HepG2 (cell line): ENCODE results near the gene SLC25A20. TPM values are rescaled to one million over a fixed set of nuclear protein-coding genes. Genes with fewer than 3 reads are reported as not detected.
A peak's percentile ranks its signal among the peaks of the same experiment; 100 is the strongest.

Experiments used
- ATAC-seq: fragments of 200-7000 bp; cut with Tn5 transposase; 3 replicates; pipeline ENCODE4 v1.9.1; 2020; ENCODE audit warnings: mild to moderate bottlenecking, moderate library complexity
- BruUV-seq: library from RNA; stranded (reverse); fragments of 400-500 nt; replicated peaks from 2 replicates; lab custom pipeline; 2021; lab: Mats Ljungman, UMichigan
- CTCF ChIA-PET: fragments of 300-600 bp; formaldehyde crosslinking; extraction: SDS; loops from one replicate; lab custom pipeline; 2021; ENCODE audit warnings: low total read pairs, inconsistent platforms, low intra/inter-chr PET ratio; lab: Yijun Ruan, JAX
- POLR2A ChIA-PET: fragments of 350-600 bp; sonication (Branson Sonifier 250); formaldehyde crosslinking; loops from one replicate; lab custom pipeline; 2020; ENCODE audit warnings: antibody characterized with exemption, inconsistent platforms; lab: Yijun Ruan, JAX
- DNase-seq: peaks from one replicate; pipeline ENCODE4 v3.0.0-alpha.2; 2015; ENCODE audit warnings: low spot score
- FAIRE-seq: peaks from 3 replicates; lab custom pipeline; 2011; peaks lifted over from hg19 to GRCh38; lab: Jason Lieb, UNC
- H2AFZ ChIP-seq: one replicate; pipeline ENCODE4 v1.6.1; 2011; ENCODE audit warnings: low read length, inconsistent platforms
- H3K27ac ChIP-seq: fragments of 300-600 bp; 3 replicates; pipeline ENCODE4 v1.8.0; 2011; ENCODE audit warnings: mixed run types, mild to moderate bottlenecking, mixed read lengths, low read length, inconsistent platforms; ENCODE audit not compliant: insufficient read depth; ENCODE audit errors: extremely low read length
- H3K27me3 ChIP-seq, 2 experiments: fragments of 200-600 bp in 1 of 2; 2 replicates in 1 of 2; 3 replicates in 1 of 2; pipeline versions ENCODE4 v1.6.0 to v1.8.0; 2011; ENCODE audit warnings: low read length in 2 of 2, mild to moderate bottlenecking in 2 of 2, moderate library complexity in 2 of 2, inconsistent platforms in 1 of 2; ENCODE audit not compliant: insufficient read depth in 2 of 2, control insufficient read depth in 1 of 2
- H3K36me3 ChIP-seq, 2 experiments: fragments of 200-600 bp in 1 of 2; replicated peaks in 1 of 2; 2 replicates in 1 of 2; 3 replicates in 1 of 2; pipeline versions ENCODE4 v1.5.1 to v1.8.0; 2011; ENCODE audit warnings: low read length in 2 of 2, inconsistent platforms in 1 of 2; ENCODE audit not compliant: insufficient read depth in 2 of 2, control insufficient read depth in 1 of 2
- H3K4me1 ChIP-seq: 2 replicates; pipeline ENCODE4 v1.5.1; 2012; ENCODE audit warnings: low read length, inconsistent platforms; ENCODE audit not compliant: insufficient read depth
- H3K4me2 ChIP-seq: 2 replicates; pipeline ENCODE4 v1.6.0; 2011; ENCODE audit warnings: low read depth, low read length, inconsistent platforms
- H3K4me3 ChIP-seq, 3 experiments: fragments of 200-600 bp in 1 of 3; sonication (generic), shearing (Covaris generic) in 1 of 3; replicated peaks in 1 of 3; 2 replicates each; pipeline ENCODE4 v1.5.1; 2011 to 2016; ENCODE audit warnings: low read length in 3 of 3, inconsistent platforms in 2 of 3, low read depth in 2 of 3, mild to moderate bottlenecking in 2 of 3, control low read depth in 1 of 3, mixed read lengths in 1 of 3; ENCODE audit not compliant: insufficient read depth in 1 of 3
- H3K79me2 ChIP-seq: one replicate; pipeline ENCODE4 v1.6.1; 2011; ENCODE audit warnings: low read length, inconsistent platforms; ENCODE audit not compliant: insufficient read depth
- H3K9ac ChIP-seq: 2 replicates; pipeline ENCODE4 v1.6.0; 2011; ENCODE audit warnings: mild to moderate bottlenecking, low read depth, low read length, inconsistent platforms; ENCODE audit not compliant: insufficient read depth
- H3K9me3 ChIP-seq: 2 replicates; pipeline ENCODE4 v1.5.1; 2012; ENCODE audit warnings: mild to moderate bottlenecking, low read length
- H4K20me1 ChIP-seq: 2 replicates; pipeline ENCODE4 v1.6.0; 2011; ENCODE audit warnings: inconsistent platforms, mild to moderate bottlenecking, low read length, moderate library complexity; ENCODE audit not compliant: insufficient read depth
- EHMT2 ChIP-seq: fragments of 200-600 bp; sonication (generic); IDR thresholded peaks from 2 replicates; pipeline ENCODE4 v1.7.0; 2017; ENCODE audit warnings: antibody characterized with exemption, low read depth, low read length, borderline replicate concordance
- MLXIP ChIP-seq: sonication (generic); formaldehyde crosslinking; IDR thresholded peaks from 2 replicates; pipeline ENCODE4 v1.9.0; 2021; ENCODE audit warnings: missing genetic modification reagents, borderline replicate concordance
- TFAP4 ChIP-seq: sonication (generic); IDR thresholded peaks from 2 replicates; pipeline ENCODE4 v1.6.1; 2016; ENCODE audit warnings: low read depth, borderline replicate concordance
- ZNF232 ChIP-seq: sonication (generic); formaldehyde crosslinking; IDR thresholded peaks from 2 replicates; pipeline ENCODE4 v1.4.0; 2020; ENCODE audit warnings: missing genetic modification reagents, borderline replicate concordance
- ZNF513 ChIP-seq: sonication (generic); formaldehyde crosslinking; conservative IDR thresholded peaks from 2 replicates; pipeline ENCODE4 v1.5.0; 2020; ENCODE audit warnings: missing genetic modification reagents
- ZNF530 ChIP-seq: sonication (generic); formaldehyde crosslinking; IDR thresholded peaks from 2 replicates; pipeline ENCODE4 v1.5.0; 2020; ENCODE audit warnings: low read depth, mild to moderate bottlenecking, missing genetic modification reagents
- ZNF724P ChIP-seq: sonication (generic); formaldehyde crosslinking; IDR thresholded peaks from 2 replicates; pipeline ENCODE4 v1.8.0; 2022; ENCODE audit warnings: missing genetic modification reagents, borderline replicate concordance
- WGBS: methylation state at CpG from one replicate; pipeline ENCODE4 v1.1.6; 2017; ENCODE audit warnings: low lambda C conversion rate; 5-methylcytosine and 5-hydroxymethylcytosine counted together
- in situ Hi-C: cut with HindIII; loops from 2 replicates; pipeline ENCODE4 v1.10.0; 2017; ENCODE audit warnings: low pct_unique_long_range_greater_than_20kb; ENCODE audit not compliant: extremely low pct_ligation_motif_present
- intact Hi-C: fragments of 100-400 bp; cut with micrococcal nuclease; formaldehyde crosslinking; loops from one replicate; pipeline ENCODE4 v1.10.0; 2022; ENCODE audit not compliant: unreplicated experiment
- polyA plus RNA-seq, 8 experiments: library from polyadenylated mRNA; depleted of rRNA in 3 of 8; stranded (reverse) in 7 of 8; unstranded in 1 of 8; fragments of >200 nt; fragmentation: Illumina TruSeq in 4 of 8; extraction: Trizol in 4 of 8; gene quantifications; 2 replicates each; pipeline versions ENCODE4 v1.2.1 to v1.2.3, GENCODE V29; 2011 to 2016; ENCODE audit warnings: low read depth in 4 of 8, missing spikeins in 1 of 8, mixed read lengths in 1 of 8; ENCODE audit not compliant: insufficient read depth in 1 of 8
- total RNA-seq, 5 experiments: library from RNA; depleted of rRNA; stranded (reverse); fragments of >200 nt; fragmentation: Illumina TruSeq; extraction: Trizol; gene quantifications; 2 replicates each; pipeline ENCODE4 v1.2.3, GENCODE V29; 2016; ENCODE audit warnings: low read depth in 1 of 5
- TF ChIP-seq, protein P1 (sequence below): sonication (generic); formaldehyde crosslinking; conservative IDR thresholded peaks from 2 replicates; pipeline ENCODE4 v1.4.0; 2020; ENCODE audit warnings: mild to moderate bottlenecking, missing genetic modification reagents, moderate library complexity
- TF ChIP-seq, protein P2 (sequence below): sonication (generic); formaldehyde crosslinking; IDR thresholded peaks from 2 replicates; pipeline ENCODE4 v1.4.0; 2020; ENCODE audit warnings: mild to moderate bottlenecking, missing genetic modification reagents

The SLC25A20 gene
- total and polyA plus RNA-seq, 2 of the 13 experiments (the other 11 are each of a cell fraction or from before 2014, with no cell fraction given), result 21.1 to 26.6 TPM

DNA sequence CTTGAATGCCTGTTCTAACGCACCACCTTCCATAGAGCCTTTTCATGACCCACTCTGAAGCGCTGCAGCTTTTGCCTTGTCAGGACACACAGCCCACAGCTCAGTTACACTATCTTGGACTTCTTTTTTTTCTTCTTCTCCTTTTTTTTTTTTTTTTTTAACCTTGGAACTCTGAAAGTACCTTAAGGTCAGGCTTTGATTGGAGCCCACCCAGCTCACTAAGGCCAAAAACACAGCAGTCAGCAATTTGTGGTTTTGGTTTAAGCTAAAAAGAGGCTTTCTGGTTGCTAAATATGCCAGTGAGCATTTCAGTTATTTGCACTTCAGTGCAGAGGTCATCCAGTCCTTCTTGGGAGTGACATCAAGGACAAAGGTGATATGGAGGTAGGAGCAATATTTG lies 1.7 kb downstream of the SLC25A20 start (continued):
- TF ChIP-seq TFAP4 (no peak), ZNF724P (CRISPR knock-in tag) (no peak)
- TF ChIP-seq, protein P1, sequence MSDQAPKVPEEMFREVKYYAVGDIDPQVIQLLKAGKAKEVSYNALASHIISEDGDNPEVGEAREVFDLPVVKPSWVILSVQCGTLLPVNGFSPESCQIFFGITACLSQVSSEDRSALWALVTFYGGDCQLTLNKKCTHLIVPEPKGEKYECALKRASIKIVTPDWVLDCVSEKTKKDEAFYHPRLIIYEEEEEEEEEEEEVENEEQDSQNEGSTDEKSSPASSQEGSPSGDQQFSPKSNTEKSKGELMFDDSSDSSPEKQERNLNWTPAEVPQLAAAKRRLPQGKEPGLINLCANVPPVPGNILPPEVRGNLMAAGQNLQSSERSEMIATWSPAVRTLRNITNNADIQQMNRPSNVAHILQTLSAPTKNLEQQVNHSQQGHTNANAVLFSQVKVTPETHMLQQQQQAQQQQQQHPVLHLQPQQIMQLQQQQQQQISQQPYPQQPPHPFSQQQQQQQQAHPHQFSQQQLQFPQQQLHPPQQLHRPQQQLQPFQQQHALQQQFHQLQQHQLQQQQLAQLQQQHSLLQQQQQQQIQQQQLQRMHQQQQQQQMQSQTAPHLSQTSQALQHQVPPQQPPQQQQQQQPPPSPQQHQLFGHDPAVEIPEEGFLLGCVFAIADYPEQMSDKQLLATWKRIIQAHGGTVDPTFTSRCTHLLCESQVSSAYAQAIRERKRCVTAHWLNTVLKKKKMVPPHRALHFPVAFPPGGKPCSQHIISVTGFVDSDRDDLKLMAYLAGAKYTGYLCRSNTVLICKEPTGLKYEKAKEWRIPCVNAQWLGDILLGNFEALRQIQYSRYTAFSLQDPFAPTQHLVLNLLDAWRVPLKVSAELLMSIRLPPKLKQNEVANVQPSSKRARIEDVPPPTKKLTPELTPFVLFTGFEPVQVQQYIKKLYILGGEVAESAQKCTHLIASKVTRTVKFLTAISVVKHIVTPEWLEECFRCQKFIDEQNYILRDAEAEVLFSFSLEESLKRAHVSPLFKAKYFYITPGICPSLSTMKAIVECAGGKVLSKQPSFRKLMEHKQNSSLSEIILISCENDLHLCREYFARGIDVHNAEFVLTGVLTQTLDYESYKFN (CRISPR knock-in tag), result peak; percentile 12; the same call in 1 of the 2 replicates

- Histone ChIP-seq H3K27ac (no peak overlapping the region), H3K36me3 (no peaks in the 10 kb centered on the region), H3K4me2 (no peak overlapping the region), H3K9me3 (no peaks in the 10 kb centered on the region), H2AFZ (no peak overlapping the region), H3K4me3 (no peak overlapping the region), H3K4me1 (peaks cover 36% of the 10 kb centered on the region), H3K79me2 (no peaks in the 10 kb centered on the region), H4K20me1 (no peaks in the 10 kb centered on the region), H3K9ac (no peak overlapping the region), H3K27me3 (no peaks in the 10 kb centered on the region)
- 93% methylated on average over 6 of the region's 6 CpGs for WGBS
- BruUV-seq, result no TSS peak
- POLR2A ChIA-PET, result no interaction called here
- ATAC-seq (no peak), FAIRE-seq (no peak), DNase-seq (no peak)
- in situ Hi-C loops, result no loop called here
- intact Hi-C loops, result no loop called here
- CTCF ChIA-PET, result no interaction called here
- no peak for TF ChIP-seq ZNF530
- no peak for TF ChIP-seq EHMT2
- TF ChIP-seq, protein P2, sequence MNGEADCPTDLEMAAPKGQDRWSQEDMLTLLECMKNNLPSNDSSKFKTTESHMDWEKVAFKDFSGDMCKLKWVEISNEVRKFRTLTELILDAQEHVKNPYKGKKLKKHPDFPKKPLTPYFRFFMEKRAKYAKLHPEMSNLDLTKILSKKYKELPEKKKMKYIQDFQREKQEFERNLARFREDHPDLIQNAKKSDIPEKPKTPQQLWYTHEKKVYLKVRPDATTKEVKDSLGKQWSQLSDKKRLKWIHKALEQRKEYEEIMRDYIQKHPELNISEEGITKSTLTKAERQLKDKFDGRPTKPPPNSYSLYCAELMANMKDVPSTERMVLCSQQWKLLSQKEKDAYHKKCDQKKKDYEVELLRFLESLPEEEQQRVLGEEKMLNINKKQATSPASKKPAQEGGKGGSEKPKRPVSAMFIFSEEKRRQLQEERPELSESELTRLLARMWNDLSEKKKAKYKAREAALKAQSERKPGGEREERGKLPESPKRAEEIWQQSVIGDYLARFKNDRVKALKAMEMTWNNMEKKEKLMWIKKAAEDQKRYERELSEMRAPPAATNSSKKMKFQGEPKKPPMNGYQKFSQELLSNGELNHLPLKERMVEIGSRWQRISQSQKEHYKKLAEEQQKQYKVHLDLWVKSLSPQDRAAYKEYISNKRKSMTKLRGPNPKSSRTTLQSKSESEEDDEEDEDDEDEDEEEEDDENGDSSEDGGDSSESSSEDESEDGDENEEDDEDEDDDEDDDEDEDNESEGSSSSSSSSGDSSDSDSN (CRISPR knock-in tag), result no peak
- TF ChIP-seq MLXIP (CRISPR knock-in tag), result no peak
- no peak for TF ChIP-seq ZNF232 (CRISPR knock-in tag)
- no peak for TF ChIP-seq ZNF513 (CRISPR knock-in tag)
Observed at GRCh38 chr3:48894516-48894915, 4.2 kb downstream of the SLC25A20 start.
